HUES6 (cell line): ENCODE data around the gene SLC6A18.

Experiments
- H3K27ac ChIP-seq: 2 replicates; pipeline ENCODE4 v1.7.0; 2013; ENCODE audit warnings: low read depth, mild to moderate bottlenecking, low read length, inconsistent platforms
- H3K27me3 ChIP-seq: 2 replicates; pipeline ENCODE4 v1.6.1; 2013; ENCODE audit warnings: low read length; ENCODE audit not compliant: control insufficient read depth, insufficient read depth
- H3K36me3 ChIP-seq: 2 replicates; pipeline ENCODE4 v1.6.1; 2013; ENCODE audit warnings: low read length; ENCODE audit not compliant: control insufficient read depth, insufficient read depth
- H3K4me1 ChIP-seq: 2 replicates; pipeline ENCODE4 v1.6.1; 2013; ENCODE audit warnings: low read length; ENCODE audit not compliant: control insufficient read depth, insufficient read depth
- H3K4me3 ChIP-seq: 2 replicates; pipeline ENCODE4 v1.5.1; 2013; ENCODE audit warnings: low read depth, low read length
- H3K9ac ChIP-seq: one replicate; pipeline ENCODE4 v1.6.1; 2013; ENCODE audit warnings: mild to moderate bottlenecking, low read length
- H3K9me3 ChIP-seq: 2 replicates; pipeline ENCODE4 v1.6.1; 2013; ENCODE audit warnings: low read depth, low read length; ENCODE audit not compliant: control insufficient read depth, insufficient read depth

The SLC6A18 gene

GRCh38 chr5:1182360-1182632, 42.9 kb upstream of the SLC6A18 start:
- H3K9me3 ChIP-seq: no peaks in the 10 kb centered on the region
- peaks cover 7% of the 10 kb centered on the region; the same call in 1 of the 2 replicates for H3K4me1 ChIP-seq
- H3K4me3 ChIP-seq: no peak overlapping the region
- no peaks in the 10 kb centered on the region for H3K27me3 ChIP-seq
- no peak overlapping the region for H3K9ac ChIP-seq
- H3K27ac ChIP-seq: no peak overlapping the region
- H3K36me3 ChIP-seq: no peaks in the 10 kb centered on the region

GRCh38 chr5:1182633-1183423, 42.4 kb upstream of the SLC6A18 start:
- no peak overlapping the region for H3K27ac ChIP-seq
- H3K27me3 ChIP-seq: no peaks in the 10 kb centered on the region
- no peak overlapping the region for H3K9ac ChIP-seq
- peaks cover 7% of the 10 kb centered on the region; the same call in 1 of the 2 replicates for H3K4me1 ChIP-seq
- no peaks in the 10 kb centered on the region for H3K9me3 ChIP-seq
- H3K36me3 ChIP-seq: no peaks in the 10 kb centered on the region
- no peak overlapping the region for H3K4me3 ChIP-seq

GRCh38 chr5:1183424-1184162, 41.6 kb upstream of the SLC6A18 start:
- Histone ChIP-seq H3K4me1 (peaks cover 7% of the 10 kb centered on the region; the same call in 1 of the 2 replicates), H3K36me3 (no peaks in the 10 kb centered on the region), H3K4me3 (no peak overlapping the region), H3K9me3 (no peaks in the 10 kb centered on the region), H3K27ac (no peak overlapping the region), H3K27me3 (no peaks in the 10 kb centered on the region), H3K9ac (no peak overlapping the region)

GRCh38 chr5:1184163-1184470, 41.1 kb upstream of the SLC6A18 start:
- Histone ChIP-seq H3K36me3 (no peaks in the 10 kb centered on the region), H3K9ac (no peak overlapping the region), H3K27ac (no peak overlapping the region)

GRCh38 chr5:1184481-1184880, 40.7 kb upstream of the SLC6A18 start:
- Histone ChIP-seq H3K4me1 (peaks cover 7% of the 10 kb centered on the region; the same call in 1 of the 2 replicates), H3K27me3 (no peaks in the 10 kb centered on the region), H3K9me3 (no peaks in the 10 kb centered on the region), H3K27ac (no peak overlapping the region), H3K9ac (no peak overlapping the region), H3K4me3 (no peak overlapping the region), H3K36me3 (no peaks in the 10 kb centered on the region)

More at GRCh38 chr5:1184163-1184470, 41.1 kb upstream of the SLC6A18 start:
- Histone ChIP-seq H3K9me3 (no peaks in the 10 kb centered on the region), H3K4me3 (no peak overlapping the region), H3K27me3 (no peaks in the 10 kb centered on the region), H3K4me1 (peaks cover 7% of the 10 kb centered on the region; the same call in 1 of the 2 replicates)

GRCh38 chr5:1185038-1185627, 40.0 kb upstream of the SLC6A18 start:
- Histone ChIP-seq H3K4me1 (peaks cover 7% of the 10 kb centered on the region; the same call in 1 of the 2 replicates), H3K27me3 (no peaks in the 10 kb centered on the region), H3K9me3 (no peaks in the 10 kb centered on the region), H3K4me3 (no peak overlapping the region), H3K36me3 (no peaks in the 10 kb centered on the region), H3K27ac (no peak overlapping the region), H3K9ac (no peak overlapping the region)

GRCh38 chr5:1185629-1186350, 39.4 kb upstream of the SLC6A18 start:
- Histone ChIP-seq H3K4me1 (peaks cover 7% of the 10 kb centered on the region; the same call in 1 of the 2 replicates), H3K9me3 (no peaks in the 10 kb centered on the region), H3K27ac (no peak overlapping the region), H3K36me3 (no peaks in the 10 kb centered on the region), H3K27me3 (no peaks in the 10 kb centered on the region), H3K9ac (no peak overlapping the region), H3K4me3 (no peak overlapping the region)

GRCh38 chr5:1186351-1187233, 38.6 kb upstream of the SLC6A18 start:
- Histone ChIP-seq H3K9ac (no peak overlapping the region), H3K4me1 (peaks cover 7% of the 10 kb centered on the region; the same call in 1 of the 2 replicates), H3K27me3 (no peaks in the 10 kb centered on the region), H3K9me3 (no peaks in the 10 kb centered on the region), H3K27ac (no peak overlapping the region), H3K4me3 (no peak overlapping the region), H3K36me3 (no peaks in the 10 kb centered on the region)

- no peak overlapping the region for H3K9ac ChIP-seq
- no peaks in the 10 kb centered on the region for H3K36me3 ChIP-seq
- no peak overlapping the region for H3K4me3 ChIP-seq
- no peaks in the 10 kb centered on the region for H3K9me3 ChIP-seq
- H3K4me1 ChIP-seq: peaks cover 7% of the 10 kb centered on the region; the same call in 1 of the 2 replicates
- peaks cover 5% of the 10 kb centered on the region; the same call in 1 of the 2 replicates for H3K27me3 ChIP-seq
- H3K27ac ChIP-seq: no peak overlapping the region
These were observed 37.8 kb upstream of the SLC6A18 start for GRCh38 chr5:1187234-1187949.

- Histone ChIP-seq H3K9ac (no peak overlapping the region), H3K27ac (no peak overlapping the region), H3K4me1 (peaks cover 7% of the 10 kb centered on the region; the same call in 1 of the 2 replicates), H3K27me3 (peaks cover 8% of the 10 kb centered on the region; the same call in 1 of the 2 replicates), H3K36me3 (no peaks in the 10 kb centered on the region), H3K4me3 (no peak overlapping the region), H3K9me3 (no peaks in the 10 kb centered on the region)
These were observed 37.2 kb upstream of the SLC6A18 start for GRCh38 chr5:1187950-1188334.
